Embryonic facial prominence (tissue), 1 donor: ENCODE results near the gene ERVV-1.
"Not testable (repeated sequence)": the region's sequence is repeated elsewhere in the genome, so short reads cannot be mapped to it uniquely, and the experiment has no call there.

Experiments
- DNase-seq: peaks from one replicate; pipeline ENCODE4 v3.0.0-alpha.2; 2016; ENCODE audit errors: extremely low spot score

The ERVV-1 gene

GRCh38 chr19:53019684-53020083 is 6.0 kb downstream of the ERVV-1 start:
- DNase-seq = no peak

GRCh38 chr19:53028306-53028705 is 14.6 kb downstream of the ERVV-1 start:
- DNase-seq = not testable (repeated sequence)

GRCh38 chr19:53034054-53034453 is 20.3 kb downstream of the ERVV-1 start:
- no peak for DNase-seq

- no peak for DNase-seq
These were observed 21.4 kb downstream of the ERVV-1 start for GRCh38 chr19:53034948-53035675.

GRCh38 chr19:53037101-53038097 is 23.7 kb downstream of the ERVV-1 start:
- no peak for DNase-seq

GRCh38 chr19:53041366-53041765 is 27.6 kb downstream of the ERVV-1 start:
- no peak for DNase-seq

- no peak for DNase-seq
These were observed 31.8 kb downstream of the ERVV-1 start for GRCh38 chr19:53045536-53045935.

GRCh38 chr19:53047379-53047778 is 33.7 kb downstream of the ERVV-1 start:
- DNase-seq = no peak

- no peak for DNase-seq
These were observed 41.4 kb downstream of the ERVV-1 start for GRCh38 chr19:53055117-53055516.

GRCh38 chr19:53057904-53058580 is 44.3 kb downstream of the ERVV-1 start:
- DNase-seq = no peak
